ENCODE results near the gene NEMP2.

Gene NEMP2

GRCh38 chr2:190457256-190457655 lies 77.3 kb downstream of the NEMP2 start:
- no peak for DNase-seq (ENCODE audit: low spot score)

- DNase-seq (ENCODE audit: low spot score) = no peak
These were observed 77.7 kb downstream of the NEMP2 start for GRCh38 chr2:190456833-190457232.

- DNase-seq (ENCODE audit: low spot score) = no peak
These were observed 79.0 kb downstream of the NEMP2 start for GRCh38 chr2:190455358-190456095.

- DNase-seq (ENCODE audit: low spot score) = no peak
These were observed 79.7 kb downstream of the NEMP2 start for GRCh38 chr2:190454795-190455194.

All from cerebellar cortex (tissue), 1 donor.